Activated T-cell treated with anti-CD3 and anti-CD28 coated beads, Interleukin-2, amount 50 U/mL, for 72 hours (primary cell): Measurements from ENCODE around the gene KIAA1671. TPM values are rescaled to one million over a fixed set of nuclear protein-coding genes. Genes with fewer than 3 reads are reported as not detected.
A peak's percentile ranks its signal among the peaks of the same experiment; 100 is the strongest.

Source experiments
- ATAC-seq, 2 donors: fragments of 150-1000 bp; cut with Tn5 transposase; replicated peaks in 1 of 2; 2 replicates each; pipeline ENCODE4 v1.10.0; 2021; ENCODE audit warnings: moderate library complexity in 2 of 2, mild to moderate bottlenecking in 1 of 2
- DNase-seq, 2 donors: peaks; one replicate each; pipeline ENCODE4 v3.0.0; 2021 to 2022; ENCODE audit warnings: mixed read lengths in 1 of 2
- H3K27ac Mint-ChIP-seq: one replicate; pipeline ENCODE4 v1.8.0; 2022; ENCODE audit warnings: mild to moderate bottlenecking, moderate library complexity, mixed read lengths
- H3K27me3 Mint-ChIP-seq: one replicate; pipeline ENCODE4 v1.8.0; 2022; ENCODE audit warnings: low read depth, mixed read lengths
- H3K36me3 Mint-ChIP-seq, 2 donors: one replicate each; pipeline ENCODE4 v1.8.0; 2022; ENCODE audit warnings: mixed read lengths in 2 of 2, mild to moderate bottlenecking in 1 of 2; ENCODE audit not compliant: insufficient read depth in 2 of 2
- H3K4me1 Mint-ChIP-seq: one replicate; pipeline ENCODE4 v1.8.0; 2022; ENCODE audit warnings: low read depth, mixed read lengths
- H3K4me3 Mint-ChIP-seq, 2 donors: one replicate each; pipeline ENCODE4 v1.8.0; 2022; ENCODE audit warnings: mild to moderate bottlenecking in 2 of 2, mixed read lengths in 2 of 2, moderate library complexity in 2 of 2
- H3K9me3 Mint-ChIP-seq, 2 donors: one replicate each; pipeline ENCODE4 v1.8.0; 2022; ENCODE audit warnings: mixed read lengths in 2 of 2
- total RNA-seq, 2 donors: library from RNA; stranded (reverse); gene quantifications; one replicate each; pipeline ENCODE4 v1.2.3, GENCODE V29; 2022

The KIAA1671 gene
- total RNA-seq, 2 donors from 2014 or later: 6.6 to 10.8 TPM

DNA sequence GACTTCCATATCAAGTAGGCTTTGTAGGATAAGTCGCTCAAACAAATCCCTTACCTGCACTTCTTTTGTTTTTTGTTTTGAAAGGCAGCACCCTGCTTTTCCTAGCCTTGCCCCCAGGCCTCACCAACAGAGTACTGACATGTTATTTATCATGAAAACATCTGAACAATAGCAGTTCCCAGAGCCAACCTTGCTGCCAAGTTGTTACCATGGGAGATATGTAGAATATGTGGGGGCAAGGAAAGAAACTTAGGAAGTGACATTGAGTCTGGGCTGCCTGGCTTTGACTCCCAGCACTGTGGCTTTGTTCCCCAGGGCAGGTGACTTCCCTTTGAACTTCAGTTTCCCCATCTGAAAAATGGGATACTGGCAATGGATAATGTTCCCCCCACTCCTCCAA lies 193.8 kb downstream of the KIAA1671 start:
- Mint-ChIP-seq H3K27ac (no peak overlapping the region), H3K4me1 (peaks cover 5% of the 10 kb centered on the region)

DNA sequence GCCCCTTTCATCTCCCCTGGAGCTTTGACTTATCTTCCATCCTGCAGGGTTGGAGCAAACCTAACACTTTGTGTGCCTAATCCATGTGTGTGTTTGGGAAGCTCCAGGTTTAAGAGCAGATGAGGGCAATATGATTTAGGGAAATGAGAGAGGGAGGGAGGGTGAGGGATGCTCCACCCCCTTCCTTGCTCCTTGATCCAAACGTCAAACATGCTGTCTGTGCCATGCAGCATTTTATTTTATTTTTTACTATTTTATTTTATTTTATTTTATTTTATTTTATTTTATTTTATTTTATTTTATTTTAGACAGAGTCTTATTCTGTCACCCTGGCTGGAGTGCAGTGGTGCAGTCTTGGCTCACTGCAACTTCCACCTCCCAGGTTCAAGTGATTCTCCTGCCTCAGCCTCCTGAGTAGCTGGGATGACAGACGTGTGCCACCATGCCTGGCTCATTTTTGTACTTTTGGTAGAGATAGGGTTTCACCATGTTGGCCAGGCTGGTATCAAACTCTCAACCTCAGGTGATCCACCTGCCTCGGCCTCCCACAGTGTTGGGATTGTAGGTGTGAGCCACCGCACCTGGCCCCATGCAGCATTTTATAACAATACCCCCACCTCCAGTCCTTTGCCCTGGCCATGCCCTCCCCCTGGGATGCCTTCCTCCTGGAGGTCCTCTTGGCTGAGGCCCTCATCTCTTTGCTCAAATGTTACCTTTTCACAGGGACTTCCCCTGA lies 194.6 kb downstream of the KIAA1671 start:
- H3K4me1 Mint-ChIP-seq: peaks cover 5% of the 10 kb centered on the region
- ATAC-seq (no peak), DNase-seq (no peak)
- no peaks in the 10 kb centered on the region for H3K36me3 Mint-ChIP-seq
- no peak overlapping the region for H3K4me3 Mint-ChIP-seq
- H3K27ac Mint-ChIP-seq: no peak overlapping the region
- no peaks in the 10 kb centered on the region for H3K9me3 Mint-ChIP-seq
- H3K27me3 Mint-ChIP-seq: no peaks in the 10 kb centered on the region

More for the DNA sequence above, 193.8 kb downstream of the KIAA1671 start:
- H3K4me3 Mint-ChIP-seq: no peak overlapping the region
- no peak for ATAC-seq
- H3K36me3 Mint-ChIP-seq: no peaks in the 10 kb centered on the region
- DNase-seq: no peak
- H3K27me3 Mint-ChIP-seq: no peaks in the 10 kb centered on the region
- no peaks in the 10 kb centered on the region for H3K9me3 Mint-ChIP-seq

GRCh38 chr22:25147642-25147928 lies 195.1 kb downstream of the KIAA1671 start:
- Mint-ChIP-seq H3K27me3 (no peaks in the 10 kb centered on the region), H3K27ac (no peak overlapping the region), H3K9me3 (no peaks in the 10 kb centered on the region), H3K4me1 (peaks cover 5% of the 10 kb centered on the region), H3K36me3 (no peaks in the 10 kb centered on the region), H3K4me3 (no peak overlapping the region)
- no peak for DNase-seq
- ATAC-seq: no peak

GRCh38 chr22:25148149-25148691 lies 195.7 kb downstream of the KIAA1671 start:
- Mint-ChIP-seq H3K27ac (no peak overlapping the region), H3K4me3 (no peak overlapping the region), H3K36me3 (no peaks in the 10 kb centered on the region), H3K4me1 (peaks cover 5% of the 10 kb centered on the region), H3K9me3 (no peaks in the 10 kb centered on the region), H3K27me3 (no peaks in the 10 kb centered on the region)
- ATAC-seq (no peak), DNase-seq (no peak)

DNA sequence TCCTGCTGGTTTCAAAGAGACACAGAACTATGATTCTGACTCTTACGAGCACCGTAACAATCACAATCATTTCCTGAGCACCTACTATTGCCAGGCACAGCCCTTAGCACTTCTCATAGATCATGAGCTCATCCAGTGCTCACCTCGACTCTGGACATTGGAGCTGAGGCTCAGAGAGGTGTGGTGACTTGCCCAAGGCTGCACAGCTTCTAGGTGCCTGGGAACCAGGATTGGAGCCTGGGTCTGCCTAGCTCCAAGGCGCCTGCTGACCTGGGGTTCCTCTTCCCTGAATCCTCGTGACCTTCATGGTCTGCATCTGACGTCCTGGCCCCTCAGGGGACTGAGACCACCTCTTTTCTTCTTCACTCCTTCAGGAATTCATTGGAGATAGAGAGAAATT lies 196.5 kb downstream of the KIAA1671 start:
- ATAC-seq (no peak), DNase-seq (no peak)
- H3K9me3 Mint-ChIP-seq: no peaks in the 10 kb centered on the region
- H3K27me3 Mint-ChIP-seq: no peaks in the 10 kb centered on the region
- no peak overlapping the region for H3K4me3 Mint-ChIP-seq
- no peaks in the 10 kb centered on the region for H3K36me3 Mint-ChIP-seq
- no peak overlapping the region for H3K27ac Mint-ChIP-seq
- peaks cover 5% of the 10 kb centered on the region for H3K4me1 Mint-ChIP-seq

DNA sequence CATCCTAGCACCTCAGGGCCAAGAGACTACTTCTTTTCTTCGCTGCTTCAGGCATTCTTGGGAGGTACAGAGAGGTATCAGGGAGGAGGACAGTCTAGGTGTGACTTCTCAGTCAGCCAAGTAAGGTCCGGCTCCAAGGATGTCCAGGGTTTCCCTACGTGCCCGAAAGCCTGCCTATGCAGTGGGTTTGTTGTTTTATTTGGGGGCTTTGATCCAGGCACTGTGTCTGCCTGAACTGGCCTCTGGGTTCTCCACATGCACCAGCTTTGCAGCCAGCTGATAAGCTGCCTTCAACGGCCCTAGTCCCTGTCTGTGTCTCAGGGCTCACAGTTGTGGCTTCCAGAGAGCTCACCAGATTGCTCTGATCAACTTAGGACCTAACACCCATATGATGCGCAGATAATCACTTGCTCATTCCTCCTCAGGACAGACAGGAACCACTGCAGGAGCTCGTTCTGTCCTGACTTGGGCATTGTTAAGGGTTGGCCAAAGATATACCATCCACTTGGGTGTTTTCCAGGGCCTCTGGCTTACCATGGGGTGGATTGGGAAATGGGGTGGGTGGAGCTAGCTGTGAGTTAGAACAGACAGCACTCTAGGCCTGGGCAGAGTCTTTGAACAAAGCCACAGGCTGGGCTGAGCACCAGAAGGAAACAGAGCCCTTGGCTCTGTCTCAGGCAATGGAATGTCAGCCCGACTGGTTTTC lies 201.6 kb downstream of the KIAA1671 start:
- ATAC-seq: no peak
- no peaks in the 10 kb centered on the region for H3K9me3 Mint-ChIP-seq

GRCh38 chr22:25154667-25154999 lies 202.1 kb downstream of the KIAA1671 start:
- DNase-seq (no peak), ATAC-seq (no peak)
- peaks cover 5% of the 10 kb centered on the region for H3K4me1 Mint-ChIP-seq
- no peak overlapping the region for H3K4me3 Mint-ChIP-seq
- H3K36me3 Mint-ChIP-seq: no peaks in the 10 kb centered on the region
- H3K27ac Mint-ChIP-seq: no peak overlapping the region
- no peaks in the 10 kb centered on the region for H3K9me3 Mint-ChIP-seq
- no peaks in the 10 kb centered on the region for H3K27me3 Mint-ChIP-seq

More for the DNA sequence above, 201.6 kb downstream of the KIAA1671 start:
- no peak overlapping the region for H3K4me3 Mint-ChIP-seq
- no peaks in the 10 kb centered on the region for H3K36me3 Mint-ChIP-seq
- DNase-seq: no peak
- peaks cover 5% of the 10 kb centered on the region for H3K4me1 Mint-ChIP-seq
- H3K27ac Mint-ChIP-seq: no peak overlapping the region
- H3K27me3 Mint-ChIP-seq: no peaks in the 10 kb centered on the region

GRCh38 chr22:25156736-25157135 lies 204.2 kb downstream of the KIAA1671 start:
- Mint-ChIP-seq H3K36me3 (no peaks in the 10 kb centered on the region), H3K9me3 (no peaks in the 10 kb centered on the region), H3K27ac (no peak overlapping the region), H3K4me3 (no peak overlapping the region), H3K27me3 (no peaks in the 10 kb centered on the region), H3K4me1 (peaks cover 13% of the 10 kb centered on the region)
- DNase-seq: no peak
- ATAC-seq: no peak

DNA sequence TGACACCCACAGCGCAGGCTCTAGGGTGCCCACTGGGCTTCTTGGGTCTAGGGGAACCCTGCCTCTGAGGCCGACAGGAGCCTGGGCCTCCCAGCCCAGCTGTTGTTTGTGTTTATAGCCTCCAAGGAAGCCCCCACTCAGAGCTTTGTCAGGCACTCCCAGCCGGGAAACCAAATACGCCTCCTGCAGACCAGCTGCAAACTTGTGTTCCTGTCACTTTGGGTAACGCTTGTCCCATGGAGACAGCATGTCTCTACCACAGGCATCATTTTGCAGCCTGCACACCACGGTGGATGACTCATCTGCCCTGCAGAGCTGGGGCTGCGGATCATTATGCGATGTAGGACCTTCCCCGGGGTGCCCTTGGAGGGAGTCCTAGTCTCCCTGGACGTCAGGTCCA lies 206.5 kb downstream of the KIAA1671 start:
- Mint-ChIP-seq H3K27ac (no peak overlapping the region), H3K27me3 (no peaks in the 10 kb centered on the region)

DNA sequence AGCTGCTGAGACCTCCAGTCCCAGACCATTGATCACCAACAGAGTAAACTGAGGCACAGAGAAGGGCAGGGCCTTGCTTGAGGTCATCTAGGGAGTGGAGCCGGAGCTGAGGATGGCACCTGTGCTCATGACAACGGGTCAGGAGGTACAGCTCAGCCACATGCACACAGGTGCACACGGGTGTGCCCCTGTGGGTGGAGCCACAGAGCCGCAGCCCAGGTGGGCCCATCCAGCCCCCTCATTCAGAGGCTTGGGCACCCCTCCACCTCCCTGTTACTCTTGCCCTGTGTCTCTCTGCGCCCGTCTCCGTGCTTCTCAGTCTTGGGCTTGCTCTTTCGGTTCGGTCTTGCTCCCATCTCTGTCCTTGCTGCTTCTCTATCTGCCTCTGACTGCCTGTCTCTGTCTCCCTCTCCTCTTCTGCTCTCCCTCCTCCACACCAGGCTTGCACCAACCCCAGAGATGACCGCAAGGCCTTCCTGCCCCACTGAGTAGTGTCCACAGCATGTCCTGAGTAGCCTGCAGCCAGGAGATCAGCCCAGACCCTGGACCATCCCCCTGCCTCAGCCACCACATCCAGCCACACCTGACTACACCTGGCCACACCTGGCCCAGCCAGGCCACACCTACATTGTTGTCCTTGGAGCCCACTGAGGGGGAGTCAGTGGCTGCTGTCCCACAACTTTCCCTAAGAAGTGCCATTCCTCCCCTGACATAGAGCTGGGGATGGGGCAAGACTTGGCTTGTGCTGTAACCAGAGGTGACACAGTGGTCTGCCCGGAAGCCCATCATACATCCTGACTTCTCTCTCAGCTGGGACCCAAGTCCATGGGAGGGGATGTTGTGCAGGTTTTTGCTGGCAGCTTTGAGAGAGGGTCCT lies 207.8 kb downstream of the KIAA1671 start:
- Mint-ChIP-seq H3K4me3 (no peak overlapping the region), H3K36me3 (no peaks in the 10 kb centered on the region), H3K9me3 (no peaks in the 10 kb centered on the region), H3K4me1 (peaks cover 13% of the 10 kb centered on the region), H3K27me3 (no peaks in the 10 kb centered on the region), H3K27ac (no peak overlapping the region)
- DNase-seq (no peak), ATAC-seq (no peak)

More for the DNA sequence above, 206.5 kb downstream of the KIAA1671 start:
- H3K4me1 Mint-ChIP-seq: peaks cover 13% of the 10 kb centered on the region
- no peak for DNase-seq
- ATAC-seq: no peak
- no peaks in the 10 kb centered on the region for H3K9me3 Mint-ChIP-seq
- H3K4me3 Mint-ChIP-seq: no peak overlapping the region
- H3K36me3 Mint-ChIP-seq: no peaks in the 10 kb centered on the region

GRCh38 chr22:25161017-25161915 lies 208.8 kb downstream of the KIAA1671 start:
- DNase-seq (peak; percentile 5 to 47), ATAC-seq (peak; percentile 70 to 86)
- Mint-ChIP-seq H3K27ac (no peak overlapping the region), H3K4me1 (peaks cover 13% of the 10 kb centered on the region), H3K36me3 (no peaks in the 10 kb centered on the region), H3K9me3 (no peaks in the 10 kb centered on the region), H3K4me3 (no peak overlapping the region), H3K27me3 (no peaks in the 10 kb centered on the region)

- Mint-ChIP-seq H3K27me3 (no peaks in the 10 kb centered on the region), H3K36me3 (no peaks in the 10 kb centered on the region), H3K4me3 (no peak overlapping the region), H3K27ac (no peak overlapping the region), H3K4me1 (peaks cover 13% of the 10 kb centered on the region), H3K9me3 (no peaks in the 10 kb centered on the region)
- ATAC-seq (no peak), DNase-seq (no peak)
These were observed 209.5 kb downstream of the KIAA1671 start for GRCh38 chr22:25161916-25162530.
